GM18868 (cell line): ENCODE data around the gene RSAD1.

Experiments
- ATAC-seq: cut with Tn5 transposase; IDR thresholded peaks from one replicate; pipeline ENCODE4 v1.9.1; 2021; ENCODE audit warnings: mild to moderate bottlenecking, moderate library complexity; ENCODE audit not compliant: unreplicated experiment

Gene RSAD1

DNA sequence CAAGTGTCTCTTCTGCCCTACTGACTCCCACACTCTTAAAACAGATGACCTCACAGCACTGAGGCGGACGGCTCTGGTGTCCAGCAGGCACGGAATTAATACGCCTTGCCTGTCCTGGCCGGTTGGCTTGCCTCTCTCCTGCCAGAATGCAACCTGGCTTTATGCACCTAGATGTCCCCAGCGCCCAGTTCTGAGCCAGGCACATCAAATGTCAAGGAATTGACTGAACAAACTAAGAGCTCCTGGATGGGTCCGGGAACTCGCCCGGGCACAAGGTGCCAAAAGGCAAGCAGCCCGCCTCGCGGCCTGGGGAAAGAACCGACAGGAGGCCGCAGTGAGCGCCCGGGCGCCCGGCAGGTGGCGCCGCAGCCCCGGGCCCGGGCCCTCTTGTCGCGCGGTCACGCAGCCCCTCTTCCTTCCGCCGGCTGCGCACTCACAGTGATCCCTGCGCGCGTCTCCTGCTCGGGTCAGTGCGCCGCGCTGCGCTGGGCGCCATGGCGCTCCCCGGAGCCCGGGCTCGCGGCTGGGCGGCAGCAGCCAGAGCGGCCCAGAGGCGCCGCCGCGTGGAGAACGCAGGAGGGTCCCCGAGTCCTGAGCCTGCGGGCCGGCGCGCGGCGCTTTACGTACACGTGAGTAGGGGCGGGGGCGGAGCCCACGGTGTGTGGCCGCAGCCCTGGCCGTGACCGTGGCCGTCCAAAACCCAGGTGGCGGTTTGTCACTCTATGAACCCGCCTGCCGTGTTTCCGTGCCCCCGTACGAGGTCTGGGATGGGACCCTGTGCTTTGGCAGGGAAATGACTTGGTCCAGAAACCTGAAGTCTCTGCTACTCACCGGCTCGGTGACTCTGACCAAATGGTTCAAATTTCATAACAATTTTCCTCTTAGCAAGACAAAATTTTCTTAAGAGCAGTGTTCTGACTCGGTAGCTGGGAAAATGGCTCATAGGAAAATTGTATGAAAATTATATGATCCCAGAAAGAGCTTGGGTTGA lies at the start of gene RSAD1:
TSS of gene RSAD1 (plus strand) at position 470 of the 991 bp plus-strand sequence. CDS start at position 495, 25 bp downstream.
- ATAC-seq: peak; percentile 88

DNA sequence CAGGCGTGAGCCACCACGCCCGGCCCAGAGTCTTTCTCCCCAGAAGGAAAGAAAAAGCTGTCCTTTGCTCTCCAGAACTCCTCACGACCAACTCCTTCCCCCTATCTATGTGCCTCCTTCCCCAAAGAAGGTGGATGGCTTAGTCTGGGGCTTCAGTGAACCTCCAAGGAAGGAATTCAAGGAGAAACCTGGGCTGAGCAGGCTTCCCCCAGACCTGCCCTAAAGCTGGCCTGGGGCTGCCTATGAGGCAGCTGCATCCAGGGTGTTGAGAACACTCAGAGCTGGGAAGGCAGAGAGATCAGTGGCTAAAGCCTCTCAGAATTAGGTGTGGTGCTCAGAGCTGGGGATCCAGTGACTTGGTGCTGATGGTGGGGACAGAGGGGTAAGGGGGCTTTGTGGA lies 48.9 kb upstream of the RSAD1 start:
- no peak for ATAC-seq

DNA sequence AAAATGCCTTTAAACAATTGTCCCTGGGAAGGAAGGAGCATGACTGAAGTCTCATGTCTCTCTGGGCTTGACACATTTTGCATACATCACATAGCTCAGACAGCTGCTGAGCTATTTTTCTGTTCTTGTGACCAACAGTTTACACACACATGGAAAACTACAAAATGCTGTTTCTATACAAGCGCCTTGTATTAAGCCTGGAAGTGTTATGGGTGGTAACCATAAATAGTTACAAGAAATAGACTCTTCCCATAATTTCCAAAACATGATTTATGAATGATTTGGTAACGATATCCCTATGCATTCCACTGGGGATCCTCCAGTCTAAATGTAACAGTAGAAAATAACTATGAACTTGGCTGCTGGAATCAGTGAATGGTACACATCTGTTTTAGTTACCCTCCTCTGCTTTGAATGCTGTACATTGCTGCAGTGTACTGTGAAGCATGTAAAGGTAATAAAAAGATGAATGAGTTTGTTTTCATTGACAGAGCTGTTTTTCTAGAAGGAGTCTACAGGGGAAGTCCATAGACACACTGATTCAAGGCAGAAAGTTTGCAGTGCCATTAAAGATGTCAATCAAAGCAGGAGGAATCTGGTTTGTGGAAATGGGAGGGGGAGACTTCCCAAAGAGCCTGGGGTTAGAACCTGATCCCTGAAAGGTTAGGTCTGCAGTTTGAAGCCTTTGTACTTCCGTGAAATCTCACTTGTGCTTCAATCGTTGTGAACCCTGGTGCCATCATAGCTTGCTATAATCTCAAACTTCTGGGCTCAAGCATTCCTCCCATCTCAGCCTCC lies 47.6 kb upstream of the RSAD1 start:
- no peak for ATAC-seq

DNA sequence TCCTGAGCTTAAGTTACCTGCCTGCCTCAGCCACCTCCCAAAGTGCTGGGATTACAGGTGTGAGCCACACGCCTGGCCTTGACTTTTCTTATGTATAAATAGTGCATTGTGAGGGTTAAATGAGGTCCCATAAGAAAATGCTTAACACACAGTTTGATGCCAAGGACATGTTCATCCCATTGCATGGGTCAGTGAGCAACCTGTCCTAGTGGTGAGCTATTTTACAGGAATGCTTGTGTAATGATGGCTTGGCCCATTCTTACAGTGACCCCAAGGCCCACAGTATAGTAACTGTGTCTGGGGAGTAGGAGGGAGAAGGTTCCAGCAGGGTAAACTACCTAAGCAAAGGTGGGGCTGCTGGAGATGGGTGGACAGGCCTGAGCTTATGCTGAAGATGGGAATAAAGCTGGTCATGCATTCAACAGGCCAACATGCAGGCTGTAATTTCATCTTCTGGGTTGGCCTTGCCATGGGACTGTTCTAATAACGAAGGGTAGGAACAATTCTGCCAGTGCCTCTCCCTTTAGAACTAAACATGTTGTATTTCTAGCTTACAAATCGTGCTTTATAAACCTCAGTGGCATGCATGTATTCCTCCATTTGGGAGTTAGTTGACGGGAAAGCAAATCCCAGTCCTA lies 46.4 kb upstream of the RSAD1 start:
- no peak for ATAC-seq

DNA sequence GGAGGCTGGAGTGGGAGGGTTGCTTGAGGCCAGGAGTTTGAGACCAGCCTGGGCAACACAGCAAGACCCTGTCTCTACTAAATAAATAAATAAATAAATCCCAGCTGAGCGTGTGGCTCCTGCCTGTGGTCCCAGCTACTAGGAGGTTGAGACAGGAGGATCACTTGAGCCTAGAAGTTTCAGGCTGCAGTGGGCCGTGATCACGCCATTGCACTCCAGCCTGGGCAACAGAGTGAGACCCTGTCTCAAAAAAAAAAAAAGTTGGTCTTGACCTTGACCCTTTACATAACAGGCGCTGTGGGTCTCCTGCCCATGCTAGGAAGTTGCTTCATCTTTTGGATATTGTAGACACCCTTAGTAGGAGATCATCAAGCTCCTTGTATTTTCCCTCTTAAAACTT lies 41.3 kb upstream of the RSAD1 start:
- no peak for ATAC-seq

DNA sequence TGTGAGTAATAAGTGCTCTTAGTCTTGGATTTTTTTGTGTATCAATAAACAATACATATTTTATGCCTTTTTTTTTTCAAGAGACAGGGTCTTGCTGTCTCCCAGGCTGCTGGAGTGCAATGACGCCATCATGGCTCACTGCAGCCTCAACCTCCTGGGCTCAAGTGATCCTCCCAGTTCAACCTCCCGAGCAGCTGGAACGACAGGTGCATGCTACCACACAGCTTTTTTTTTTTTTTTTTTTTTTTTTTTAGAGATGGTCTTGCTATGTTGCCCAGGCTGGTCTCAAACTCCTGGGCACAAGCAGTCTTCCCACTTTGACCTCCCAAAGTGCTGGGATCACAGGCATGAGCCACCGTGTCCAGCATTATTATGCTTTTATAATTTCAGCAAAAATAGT lies 39.7 kb upstream of the RSAD1 start:
- no peak for ATAC-seq

DNA sequence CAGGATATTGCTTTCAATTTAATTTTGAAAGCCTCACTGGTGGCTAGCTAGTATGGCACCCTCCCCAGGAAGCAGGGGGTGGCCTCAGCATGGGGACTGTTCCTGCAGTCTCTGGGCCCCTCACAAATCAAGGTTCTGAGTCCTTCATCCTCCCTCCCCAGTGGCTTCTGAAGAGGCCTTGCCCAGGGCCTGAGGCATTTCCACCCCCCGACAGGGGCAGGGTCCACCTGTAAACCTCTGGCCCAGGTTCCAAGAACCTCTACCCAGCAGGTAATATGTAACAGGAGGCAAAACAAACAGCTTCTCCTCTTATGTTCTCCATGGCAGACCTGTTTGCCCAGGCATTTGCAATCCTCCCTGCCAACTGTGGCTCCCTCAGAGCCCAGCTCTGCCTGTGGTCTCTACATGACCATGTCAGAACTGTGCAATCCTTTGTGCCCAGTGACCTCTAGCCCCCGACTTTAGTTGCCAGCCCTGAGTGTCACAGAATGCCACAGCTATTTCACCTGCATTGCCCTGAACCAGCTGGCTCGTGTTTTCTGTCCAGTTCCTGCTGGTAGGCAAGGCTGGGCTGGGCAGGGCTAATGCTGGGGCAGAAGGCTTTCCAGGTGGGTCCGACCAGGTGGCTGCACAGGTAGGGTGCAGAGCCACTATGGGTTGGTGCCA lies 38.4 kb upstream of the RSAD1 start:
- ATAC-seq: no peak

DNA sequence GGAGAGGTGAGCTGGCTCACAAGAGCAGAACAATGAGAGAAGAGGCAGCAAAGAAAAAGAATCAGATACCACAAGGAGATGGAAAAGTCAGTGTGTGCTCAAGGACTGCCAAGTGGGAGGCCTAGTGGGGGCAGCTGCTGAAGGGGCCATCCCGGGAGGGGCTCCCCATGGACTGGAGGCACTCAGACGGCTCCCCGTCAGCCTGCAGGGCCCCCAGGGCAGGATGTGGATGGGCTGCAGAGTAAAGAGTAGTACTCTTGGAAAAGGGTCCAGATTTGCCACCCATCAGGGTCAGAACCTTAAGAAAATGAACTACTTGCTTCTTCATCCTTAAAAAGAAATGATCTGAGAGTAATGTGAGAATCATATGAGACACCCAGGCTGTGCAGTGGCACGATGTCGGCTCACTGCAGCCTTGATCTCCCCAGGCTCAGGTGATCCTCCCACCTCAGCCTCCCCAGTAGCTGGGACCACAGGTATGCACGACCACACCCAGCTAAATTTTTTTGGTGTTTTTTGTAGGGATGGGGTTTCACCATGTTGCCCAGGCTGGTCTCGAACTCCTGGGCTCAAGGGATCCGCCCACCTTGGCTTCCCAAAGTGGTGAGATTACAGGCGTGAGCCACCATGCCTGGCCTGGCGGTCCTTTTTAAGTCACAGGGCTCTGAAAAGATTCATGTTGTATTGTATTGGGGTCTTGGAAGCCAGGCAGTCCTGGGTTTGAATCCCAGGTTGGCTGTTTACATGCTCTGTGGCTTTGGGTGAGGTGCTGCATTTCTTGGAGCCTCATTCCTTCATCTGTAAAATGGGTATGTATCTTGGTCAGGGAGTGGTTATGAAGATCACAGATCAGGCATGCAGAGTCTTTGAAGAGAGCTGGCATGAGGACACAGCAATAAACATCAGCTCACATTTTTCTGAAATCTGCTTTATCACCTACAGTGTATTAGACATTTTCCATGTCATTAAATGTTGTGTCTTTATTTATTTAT lies 37.5 kb upstream of the RSAD1 start:
- ATAC-seq: no peak

DNA sequence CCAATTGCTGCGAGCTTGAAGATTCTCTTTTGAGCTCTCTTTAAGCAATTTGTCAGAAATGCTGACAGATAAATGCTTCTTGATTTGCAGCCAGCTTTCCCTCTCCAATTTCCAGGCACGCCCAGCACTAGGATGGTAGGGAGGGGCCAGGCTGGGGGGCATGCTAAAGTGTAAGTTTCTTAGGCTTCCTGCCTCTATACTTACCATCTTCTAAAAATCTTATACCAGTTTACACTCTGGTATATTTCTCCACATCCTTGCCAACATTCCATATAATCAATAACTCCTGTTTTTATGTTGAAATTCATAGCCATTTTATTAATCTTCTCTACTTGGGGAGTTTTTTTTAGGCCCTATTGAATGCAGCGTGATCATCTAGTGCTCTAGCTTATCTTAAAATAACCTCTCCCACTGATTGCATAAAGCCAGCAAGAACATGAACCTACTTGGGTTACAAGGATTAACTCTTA lies 35.1 kb upstream of the RSAD1 start:
- ATAC-seq: no peak

DNA sequence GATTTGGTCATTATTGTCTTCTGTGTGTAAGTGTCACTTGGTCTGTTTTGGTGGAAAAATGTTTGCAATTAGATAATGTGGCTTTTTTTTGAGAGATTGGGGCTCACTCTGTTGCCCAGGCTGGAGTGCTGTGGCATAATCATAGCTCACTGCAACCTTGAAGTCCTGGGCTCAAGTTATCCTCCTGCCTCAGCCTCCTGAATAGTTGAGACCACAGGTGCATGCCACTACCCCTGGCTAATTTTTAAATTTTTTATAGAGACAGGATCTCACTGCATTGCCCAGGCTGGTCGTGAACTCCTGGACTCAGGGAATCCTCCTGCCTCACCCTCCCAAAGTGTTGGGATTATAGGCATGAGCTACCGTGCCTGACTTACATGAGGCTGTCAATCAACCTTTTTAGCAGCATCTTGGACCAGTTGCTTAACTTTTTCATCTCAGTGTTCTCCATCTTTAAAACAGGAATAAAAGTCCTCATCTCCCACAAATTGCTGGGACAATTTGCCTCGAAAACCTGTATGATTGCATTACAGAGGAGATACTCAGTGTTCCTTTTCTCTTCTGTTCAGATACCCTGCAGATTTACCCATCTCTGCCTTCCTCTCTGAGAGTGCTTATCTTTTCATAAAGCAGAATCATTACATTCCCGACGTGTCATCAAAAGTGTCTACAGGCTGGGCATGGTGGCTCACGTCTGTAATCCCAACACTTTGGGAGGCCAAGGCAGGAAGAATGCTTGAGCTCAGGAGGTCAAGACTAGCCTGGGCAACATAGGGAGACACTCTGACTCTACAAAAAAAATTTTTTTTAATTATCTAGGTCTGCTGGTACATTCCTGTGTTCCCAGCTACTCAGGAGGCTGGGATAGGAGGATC lies 33.6 kb upstream of the RSAD1 start:
- no peak for ATAC-seq

DNA sequence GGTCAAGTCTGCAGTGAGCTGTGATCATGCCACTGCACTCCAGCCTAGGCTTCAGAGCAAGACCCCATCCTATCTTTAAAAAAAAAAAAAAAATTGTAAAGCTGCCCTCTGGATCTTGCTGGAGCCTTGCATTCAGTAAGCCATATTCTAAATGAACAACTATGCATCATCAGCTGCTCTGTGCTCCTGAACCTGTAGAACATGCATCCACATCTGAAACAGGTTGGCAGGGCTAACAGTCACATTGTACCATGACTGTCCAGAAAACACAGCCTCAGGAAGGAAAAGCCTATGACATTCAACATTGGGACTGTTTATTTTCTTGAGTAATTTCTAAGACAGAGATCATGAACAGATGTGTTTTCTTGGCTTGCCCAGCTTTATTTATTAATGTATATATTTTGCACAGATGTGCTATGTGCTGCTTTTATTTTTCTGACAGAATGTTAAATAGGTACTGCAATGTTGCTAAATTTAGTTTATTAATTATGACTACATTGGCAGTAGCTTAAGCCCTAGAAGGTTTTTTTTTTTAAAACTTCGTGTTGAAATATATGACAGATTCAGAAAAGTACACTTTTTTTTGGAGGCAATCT lies 32.8 kb upstream of the RSAD1 start:
- no peak for ATAC-seq

DNA sequence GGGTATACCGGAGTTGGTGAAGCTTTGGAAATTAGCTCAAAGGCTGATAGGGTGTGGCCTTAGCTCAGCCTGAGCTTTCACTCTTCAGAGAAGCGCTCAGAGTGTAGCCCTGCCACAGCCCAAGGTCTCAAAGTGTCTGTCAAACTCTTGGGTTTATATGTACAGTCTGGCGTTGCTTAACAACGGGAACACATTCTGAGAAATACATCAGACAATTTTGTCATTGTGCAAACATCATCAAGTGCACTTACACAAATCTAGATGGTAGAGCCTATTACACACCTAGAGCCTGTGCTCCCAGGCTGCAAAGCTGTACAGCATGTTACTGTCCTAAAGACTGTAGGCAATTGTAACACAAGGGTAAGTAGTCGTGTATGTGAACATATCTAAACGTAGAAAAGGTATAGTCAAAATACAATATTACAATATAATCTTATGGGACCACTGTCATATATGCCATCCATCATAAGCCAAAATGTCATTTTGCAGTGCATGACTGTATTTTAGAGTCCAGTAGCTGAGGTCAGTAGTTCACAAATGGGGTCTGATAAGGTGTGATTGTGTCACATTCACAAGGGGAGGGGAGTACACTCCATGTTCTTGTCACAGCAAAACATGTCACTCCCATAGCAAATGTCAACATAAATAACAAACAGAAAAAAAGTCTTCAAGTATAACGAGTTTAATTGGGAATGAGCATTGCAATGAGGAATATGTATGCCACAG lies 30.6 kb upstream of the RSAD1 start:
- ATAC-seq: no peak

DNA sequence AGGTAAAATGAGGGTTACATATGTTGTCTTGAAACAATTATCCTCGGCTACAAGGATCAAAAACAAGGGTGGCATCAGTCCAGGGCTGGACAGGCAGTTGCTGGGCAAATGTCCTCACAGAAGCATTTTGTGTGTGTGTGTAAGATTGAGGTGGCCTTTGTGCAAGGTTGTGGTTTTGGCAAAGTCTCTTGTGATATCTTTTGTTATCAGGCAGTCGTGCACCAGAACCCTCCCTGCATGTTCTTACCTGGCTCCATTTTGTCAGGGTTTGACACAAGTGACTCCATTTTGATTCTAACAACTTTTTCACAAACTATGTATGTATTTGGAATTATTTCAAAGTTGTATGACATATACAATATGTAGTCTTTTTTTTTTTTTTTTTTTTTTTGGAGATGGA lies 30.0 kb upstream of the RSAD1 start:
- ATAC-seq: no peak

DNA sequence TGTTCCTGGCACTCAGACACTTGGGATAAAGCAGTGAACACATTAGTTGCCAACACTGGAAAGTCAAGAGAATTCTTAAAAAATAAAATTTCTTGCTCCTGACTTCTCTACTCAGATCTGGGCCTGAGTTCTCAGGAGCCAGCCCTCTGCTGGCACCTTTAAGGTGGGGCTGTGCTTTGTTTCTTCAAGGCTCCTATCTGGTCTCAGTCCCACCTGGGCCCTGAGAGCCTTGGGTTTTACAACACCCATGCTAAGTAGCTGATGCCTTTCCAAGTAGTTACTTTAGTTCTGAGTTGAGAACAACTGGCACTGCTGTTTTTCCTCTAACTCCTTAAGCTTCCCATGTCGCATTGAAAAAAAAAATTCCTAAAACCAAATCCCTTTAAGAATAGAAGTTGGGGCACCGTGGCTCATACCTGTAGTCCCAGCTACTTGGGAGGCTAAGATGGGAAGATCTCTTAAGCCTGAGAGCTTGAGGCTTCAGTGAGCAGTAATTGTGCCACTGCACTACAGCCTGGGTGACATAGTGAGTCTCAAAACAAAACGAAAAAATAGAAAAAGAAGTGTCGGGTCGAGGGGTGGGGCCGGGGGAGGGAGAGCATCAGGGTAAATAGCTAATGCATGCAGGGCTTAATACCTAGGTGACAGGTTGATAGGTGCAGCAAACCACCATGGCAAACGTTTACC lies 26.6 kb upstream of the RSAD1 start:
- ATAC-seq: no peak

DNA sequence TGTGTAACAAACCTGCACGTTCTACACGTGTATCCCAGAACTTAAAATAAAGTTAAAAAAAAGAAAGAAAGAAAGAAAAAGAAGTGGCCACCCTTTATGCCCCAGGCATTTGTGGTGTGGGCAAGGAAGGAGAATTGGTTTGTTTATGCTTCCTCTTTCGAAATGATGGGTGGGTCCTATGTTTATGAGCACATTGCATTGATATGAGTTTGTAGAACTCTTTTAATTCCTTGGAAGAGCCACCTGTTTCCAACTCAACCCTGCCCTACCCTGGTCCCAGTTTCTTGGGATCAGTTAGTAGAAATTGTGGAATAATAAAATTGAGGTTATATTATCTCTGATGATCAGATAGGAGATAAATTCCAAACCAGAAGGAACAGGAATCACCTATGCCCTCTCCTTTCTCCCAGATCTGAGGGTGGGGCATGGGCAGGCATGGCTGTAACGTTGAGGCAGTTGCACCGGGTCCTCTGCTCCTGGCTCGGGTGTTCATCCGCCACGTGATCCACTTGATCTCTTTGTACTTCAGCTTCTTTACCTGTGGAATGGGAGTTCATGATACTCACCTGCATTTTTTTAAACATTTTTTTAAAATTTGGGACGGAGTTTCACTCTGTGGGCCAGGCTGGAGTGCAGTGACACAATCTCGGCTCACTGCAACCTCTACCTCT lies 25.9 kb upstream of the RSAD1 start:
- ATAC-seq: peak; percentile 58

DNA sequence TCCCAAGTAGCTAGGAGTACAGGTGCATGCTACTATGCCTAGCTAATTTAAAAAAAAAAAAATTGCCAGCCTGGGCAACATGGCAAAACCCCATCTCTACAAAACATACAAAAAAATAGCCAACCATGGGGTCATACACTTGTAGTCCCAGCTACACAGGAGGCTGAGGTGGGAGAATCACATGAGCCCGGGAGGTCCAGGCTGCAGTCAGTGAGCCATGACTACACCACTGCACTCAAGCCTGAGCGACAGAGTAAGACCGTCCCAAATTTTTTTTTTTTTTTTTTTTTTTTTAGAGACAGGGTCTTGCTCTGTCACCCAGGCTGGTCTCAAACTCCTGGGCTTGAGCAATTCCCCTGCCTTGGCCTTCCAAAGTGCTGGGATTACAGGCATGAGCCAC lies 24.8 kb upstream of the RSAD1 start:
- no peak for ATAC-seq
